H9 (cell line): ENCODE data around the gene ZNF275. TPM values are rescaled to one million over a fixed set of nuclear protein-coding genes. Genes with fewer than 3 reads are reported as not detected.

ENCODE experiments used
- DNase-seq: peaks from one replicate; pipeline ENCODE4 v3.0.0-alpha.2; 2017
- H2AFZ ChIP-seq: one replicate; pipeline ENCODE4 v1.6.1; 2013; ENCODE audit warnings: mild to moderate bottlenecking, low read length, control low read depth, moderate library complexity
- H2AK5ac ChIP-seq: 2 replicates; pipeline ENCODE4 v1.6.1; 2013; ENCODE audit warnings: low read length, control low read depth, mixed read lengths; ENCODE audit not compliant: insufficient read length
- H2BK120ac ChIP-seq: one replicate; pipeline ENCODE4 v1.6.1; 2013; ENCODE audit warnings: low read depth, mild to moderate bottlenecking, low read length, control low read depth, inconsistent platforms; ENCODE audit not compliant: poor library complexity, severe bottlenecking
- H2BK12ac ChIP-seq: 2 replicates; pipeline ENCODE4 v1.6.1; 2013; ENCODE audit warnings: low read length, control low read depth, mixed read lengths, low read depth; ENCODE audit not compliant: insufficient read length
- H2BK15ac ChIP-seq: 2 replicates; pipeline ENCODE4 v1.6.1; 2013; ENCODE audit warnings: low read depth, low read length, control low read depth
- H2BK20ac ChIP-seq: one replicate; pipeline ENCODE4 v1.6.1; 2013; ENCODE audit warnings: low read depth, mild to moderate bottlenecking, low read length, control low read depth, inconsistent platforms; ENCODE audit not compliant: poor library complexity, severe bottlenecking
- H2BK5ac ChIP-seq: 2 replicates; pipeline ENCODE4 v1.6.1; 2013; ENCODE audit warnings: low read length, control low read depth, mixed read lengths; ENCODE audit not compliant: insufficient read length
- H3K14ac ChIP-seq: 2 replicates; pipeline ENCODE4 v1.6.1; 2013; ENCODE audit warnings: low read length, control low read depth; ENCODE audit not compliant: insufficient read depth
- H3K18ac ChIP-seq: 2 replicates; pipeline ENCODE4 v1.6.1; 2013; ENCODE audit warnings: low read depth, mild to moderate bottlenecking, mixed read lengths, low read length, control low read depth; ENCODE audit not compliant: insufficient read length
- H3K23ac ChIP-seq: 2 replicates; pipeline ENCODE4 v1.6.1; 2013; ENCODE audit warnings: low read length, control low read depth, mixed read lengths, low read depth; ENCODE audit not compliant: insufficient read length
- H3K23me2 ChIP-seq: 2 replicates; pipeline ENCODE4 v1.6.1; 2013; ENCODE audit warnings: low read depth, mild to moderate bottlenecking, mixed read lengths, low read length, control low read depth; ENCODE audit not compliant: insufficient read length, poor library complexity, severe bottlenecking
- H3K27ac ChIP-seq: 2 replicates; pipeline ENCODE4 v1.5.1; 2013; ENCODE audit warnings: low read length, control low read depth, mixed read lengths, low read depth; ENCODE audit not compliant: insufficient read length
- H3K27me3 ChIP-seq: 2 replicates; pipeline ENCODE4 v1.6.1; 2013; ENCODE audit warnings: low read length, control low read depth, inconsistent platforms; ENCODE audit not compliant: insufficient read depth
- H3K4ac ChIP-seq: 2 replicates; pipeline ENCODE4 v1.6.1; 2013; ENCODE audit warnings: low read depth, mild to moderate bottlenecking, control low read depth, inconsistent platforms, low read length, moderate library complexity
- H3K4me1 ChIP-seq: 2 replicates; pipeline ENCODE4 v1.6.1; 2013; ENCODE audit warnings: low read length, control low read depth, inconsistent platforms; ENCODE audit not compliant: insufficient read depth
- H3K4me2 ChIP-seq: 2 replicates; pipeline ENCODE4 v1.6.1; 2013; ENCODE audit warnings: low read length, control low read depth, mixed read lengths; ENCODE audit not compliant: insufficient read length, insufficient read depth
- H3K56ac ChIP-seq: 2 replicates; pipeline ENCODE4 v1.6.1; 2013; ENCODE audit warnings: low read depth, mild to moderate bottlenecking, mixed read lengths, low read length, control low read depth; ENCODE audit not compliant: insufficient read length
- H3K79me1 ChIP-seq: 2 replicates; pipeline ENCODE4 v1.6.1; 2013; ENCODE audit warnings: low read depth, mild to moderate bottlenecking, moderate library complexity, low read length, control low read depth, inconsistent platforms; ENCODE audit not compliant: insufficient read depth, poor library complexity, severe bottlenecking
- H3K79me2 ChIP-seq: 2 replicates; pipeline ENCODE4 v1.6.1; 2013; ENCODE audit warnings: low read length, control low read depth, inconsistent platforms; ENCODE audit not compliant: insufficient read depth
- H3K9ac ChIP-seq: 2 replicates; pipeline ENCODE4 v1.6.1; 2013; ENCODE audit warnings: low read length, control low read depth, mixed read lengths; ENCODE audit not compliant: insufficient read length; ENCODE audit errors: extremely low read depth
- H3K9me3 ChIP-seq: one replicate; pipeline ENCODE4 v1.6.1; 2013; ENCODE audit warnings: low read depth, low read length, inconsistent platforms; ENCODE audit not compliant: control insufficient read depth
- H3T11ph ChIP-seq: one replicate; pipeline ENCODE4 v1.6.1; 2013; ENCODE audit warnings: mild to moderate bottlenecking, low read length, control low read depth, inconsistent platforms
- H4K20me1 ChIP-seq: one replicate; pipeline ENCODE4 v1.6.1; 2013; ENCODE audit not compliant: control insufficient read depth, insufficient read length, insufficient read depth
- H4K5ac ChIP-seq: 2 replicates; pipeline ENCODE4 v1.6.1; 2013; ENCODE audit warnings: low read depth, mild to moderate bottlenecking, mixed read lengths, low read length, control low read depth; ENCODE audit not compliant: insufficient read length
- H4K8ac ChIP-seq: replicated peaks from 2 replicates; pipeline ENCODE4 v1.6.1; 2013; ENCODE audit warnings: low read length, control low read depth, mixed read lengths, low read depth; ENCODE audit not compliant: insufficient read length
- H4K91ac ChIP-seq: 2 replicates; pipeline ENCODE4 v1.6.1; 2013; ENCODE audit warnings: low read depth, mild to moderate bottlenecking, moderate library complexity, mixed read lengths, low read length, control low read depth; ENCODE audit not compliant: insufficient read length
- H3K27ac Mint-ChIP-seq, 3 experiments: 2 replicates in 2 of 3; 3 replicates in 1 of 3; pipeline ENCODE4 v1.8.0; 2020 to 2021; ENCODE audit warnings: mixed read lengths in 3 of 3, mild to moderate bottlenecking in 1 of 3, moderate library complexity in 1 of 3
- H3K27me3 Mint-ChIP-seq: 2 replicates; pipeline ENCODE4 v1.8.0; 2021; ENCODE audit warnings: low read depth, mild to moderate bottlenecking, moderate library complexity, mixed read lengths
- H3K36me3 Mint-ChIP-seq, 3 experiments: 2 replicates in 2 of 3; 3 replicates in 1 of 3; pipeline ENCODE4 v1.8.0; 2020 to 2021; ENCODE audit warnings: low read depth in 3 of 3, mixed read lengths in 3 of 3; ENCODE audit not compliant: insufficient read depth in 1 of 3
- H3K4me1 Mint-ChIP-seq, 2 experiments: 2 replicates each; pipeline ENCODE4 v1.8.0; 2020; ENCODE audit warnings: mixed read lengths in 2 of 2
- H3K4me3 Mint-ChIP-seq, 2 experiments: 2 replicates in 1 of 2; 3 replicates in 1 of 2; pipeline ENCODE4 v1.8.0; 2020 to 2021; ENCODE audit warnings: mild to moderate bottlenecking in 2 of 2, mixed read lengths in 2 of 2, moderate library complexity in 1 of 2
- H3K9me3 Mint-ChIP-seq, 2 experiments: 2 replicates in 1 of 2; 3 replicates in 1 of 2; pipeline ENCODE4 v1.8.0; 2020; ENCODE audit warnings: mild to moderate bottlenecking in 2 of 2, mixed read lengths in 2 of 2, moderate library complexity in 1 of 2
- WGBS: extraction: QIAGEN DNeasy Blood & Tissue Kit; methylation state at CpG from one replicate; pipeline ENCODE4 v1.1.7; 2013; ENCODE audit warnings: missing lambda C conversion rate, low lambda C conversion rate, mixed read lengths; ENCODE audit not compliant: insufficient read length; ENCODE audit errors: extremely low coverage; 5-methylcytosine and 5-hydroxymethylcytosine counted together
- total RNA-seq: library from RNA; stranded (reverse); gene quantifications from 2 replicates; pipeline ENCODE4 v1.2.1, GENCODE V29; 2021
- TF ChIP-seq, protein P1 (sequence below): fragments of 200-600 bp; sonication (generic); conservative IDR thresholded peaks from 3 replicates; pipeline ENCODE4 v1.8.0; 2021; ENCODE audit warnings: antibody characterized with exemption, mild to moderate bottlenecking

The ZNF275 gene
- total RNA-seq, 1 experiment from 2014 or later = 11.8 TPM

DNA sequence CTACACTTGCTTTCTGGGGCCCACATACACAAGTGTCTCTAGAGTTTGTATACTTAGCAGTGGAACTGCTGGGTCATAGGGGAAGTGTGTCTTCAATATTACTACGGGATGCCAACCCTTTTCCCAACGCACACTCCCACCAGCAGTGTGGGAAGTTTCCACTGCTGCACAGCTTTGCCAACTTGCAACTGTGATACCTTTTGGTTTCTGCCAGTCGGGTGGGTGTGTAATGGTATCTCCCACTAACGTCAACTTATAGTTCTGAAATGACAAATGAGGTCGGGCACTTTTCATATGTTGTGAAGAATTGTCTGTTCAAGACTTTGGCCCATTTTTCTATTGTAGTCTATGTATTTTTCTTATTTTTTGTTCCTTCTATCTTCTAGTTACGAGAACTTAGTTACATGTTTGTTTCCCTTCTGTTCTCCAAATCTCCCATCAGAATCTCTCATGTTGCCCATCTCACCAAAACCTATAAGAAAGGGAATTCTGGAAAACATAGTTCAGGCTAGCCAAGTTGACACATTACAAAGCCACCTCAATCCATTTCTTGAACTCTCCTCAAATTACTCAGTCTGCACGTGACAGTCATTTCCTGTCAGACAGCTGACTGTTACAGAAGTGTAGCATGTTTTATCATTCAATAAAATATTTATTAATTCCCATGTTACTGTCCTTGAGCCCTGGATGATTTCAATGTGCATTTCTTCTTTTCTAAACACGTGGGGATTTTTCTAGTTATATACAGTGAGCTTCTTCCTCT lies 36.5 kb downstream of the ZNF275 start:
- Histone ChIP-seq H3K23me2 (no peaks in the 10 kb centered on the region), H3K23ac (no peak overlapping the region), H3K4ac (no peak overlapping the region), H3K18ac (no peak overlapping the region), H3K27me3 (no peaks in the 10 kb centered on the region), H4K91ac (no peak overlapping the region), H3K4me2 (no peak overlapping the region), H2AFZ (no peak overlapping the region), H3K79me2 (no peaks in the 10 kb centered on the region), H3K56ac (no peak overlapping the region), H2BK20ac (no peak overlapping the region), H4K8ac (no peak overlapping the region), H3K4me1 (no peaks in the 10 kb centered on the region), H2BK5ac (no peak overlapping the region), H3K14ac (no peak overlapping the region), H2BK15ac (no peak overlapping the region), H3K79me1 (no peaks in the 10 kb centered on the region), H2BK12ac (no peak overlapping the region), H3K27ac (no peak overlapping the region), H3T11ph (no peak overlapping the region), H4K5ac (no peak overlapping the region), H4K20me1 (no peaks in the 10 kb centered on the region), H2AK5ac (no peak overlapping the region), H2BK120ac (no peak overlapping the region), H3K9ac (no peak overlapping the region), H3K9me3 (peaks cover 29% of the 10 kb centered on the region)
- no peak overlapping the region for H3K27ac Mint-ChIP-seq
- WGBS = no CpG with 5 or more reads among the region's 8 CpGs
- peaks cover 0 to 4% of the 10 kb centered on the region in 2 experiments; a peak in 1 of 4 replicates for H3K4me1 Mint-ChIP-seq
- DNase-seq = no peak
- peaks cover 4% of the 10 kb centered on the region for H3K27me3 Mint-ChIP-seq
- no peak overlapping the region for H3K4me3 Mint-ChIP-seq
- H3K36me3 Mint-ChIP-seq = peaks cover 0 to 3% (median 0%) of the 10 kb centered on the region in 3 experiments; a peak in 2 of 7 replicates
- TF ChIP-seq, protein P1, sequence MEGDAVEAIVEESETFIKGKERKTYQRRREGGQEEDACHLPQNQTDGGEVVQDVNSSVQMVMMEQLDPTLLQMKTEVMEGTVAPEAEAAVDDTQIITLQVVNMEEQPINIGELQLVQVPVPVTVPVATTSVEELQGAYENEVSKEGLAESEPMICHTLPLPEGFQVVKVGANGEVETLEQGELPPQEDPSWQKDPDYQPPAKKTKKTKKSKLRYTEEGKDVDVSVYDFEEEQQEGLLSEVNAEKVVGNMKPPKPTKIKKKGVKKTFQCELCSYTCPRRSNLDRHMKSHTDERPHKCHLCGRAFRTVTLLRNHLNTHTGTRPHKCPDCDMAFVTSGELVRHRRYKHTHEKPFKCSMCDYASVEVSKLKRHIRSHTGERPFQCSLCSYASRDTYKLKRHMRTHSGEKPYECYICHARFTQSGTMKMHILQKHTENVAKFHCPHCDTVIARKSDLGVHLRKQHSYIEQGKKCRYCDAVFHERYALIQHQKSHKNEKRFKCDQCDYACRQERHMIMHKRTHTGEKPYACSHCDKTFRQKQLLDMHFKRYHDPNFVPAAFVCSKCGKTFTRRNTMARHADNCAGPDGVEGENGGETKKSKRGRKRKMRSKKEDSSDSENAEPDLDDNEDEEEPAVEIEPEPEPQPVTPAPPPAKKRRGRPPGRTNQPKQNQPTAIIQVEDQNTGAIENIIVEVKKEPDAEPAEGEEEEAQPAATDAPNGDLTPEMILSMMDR = no peak
- H3K9me3 Mint-ChIP-seq = peaks cover 68 to 84% of the 10 kb centered on the region in 2 experiments
